HG02973 (cell line): ENCODE results near the gene RPS19.

Experiments used
- ATAC-seq: cut with Tn5 transposase; IDR thresholded peaks from one replicate; pipeline ENCODE4 v1.9.1; 2021; ENCODE audit warnings: moderate library complexity; ENCODE audit not compliant: unreplicated experiment

Gene RPS19

GRCh38 chr19:41897181-41897580, 37.1 kb downstream of the RPS19 start:
- no peak for ATAC-seq

DNA sequence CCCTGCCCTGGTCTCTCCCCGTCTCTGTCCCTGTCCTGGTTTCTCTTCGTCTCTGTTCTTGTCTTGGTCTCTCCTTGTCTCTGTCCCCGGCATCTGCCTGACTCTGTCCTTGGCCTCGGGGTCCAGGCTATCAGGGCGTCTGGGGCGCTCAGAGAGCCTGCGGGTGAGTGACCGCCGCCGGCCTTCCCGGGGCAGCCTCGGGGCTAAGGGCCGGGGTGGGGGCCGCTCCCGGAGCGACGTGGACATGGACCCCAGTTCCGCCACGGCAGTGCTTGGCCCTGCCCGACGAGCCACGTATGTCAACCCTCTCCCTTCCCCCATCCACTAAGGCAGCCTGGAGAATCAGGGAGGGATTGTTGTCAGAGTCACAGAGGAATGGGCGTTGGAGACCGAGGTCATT, 37.8 kb downstream of the RPS19 start:
- no peak for ATAC-seq

GRCh38 chr19:41898235-41898634, 38.2 kb downstream of the RPS19 start:
- no peak for ATAC-seq

- no peak for ATAC-seq
Measured at GRCh38 chr19:41901707-41902360, 41.8 kb downstream of the RPS19 start.

DNA sequence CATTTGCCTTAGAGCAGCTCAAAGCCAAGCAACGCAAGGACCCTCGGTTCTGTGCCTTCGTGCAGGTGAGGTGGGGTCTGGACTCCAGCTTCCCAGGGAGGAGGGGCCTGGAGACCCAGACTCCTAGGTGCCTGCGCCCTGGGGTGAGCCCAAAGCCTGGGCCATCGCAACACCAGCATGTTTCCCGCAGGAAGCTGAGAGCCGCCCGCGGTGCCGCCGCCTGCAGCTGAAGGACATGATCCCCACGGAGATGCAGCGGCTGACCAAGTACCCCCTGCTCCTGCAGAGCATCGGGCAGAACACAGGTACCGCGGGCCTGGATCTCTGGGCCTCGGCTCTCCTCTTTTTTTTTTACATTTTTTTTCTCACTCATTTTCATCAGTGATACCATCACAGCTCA, 42.5 kb downstream of the RPS19 start:
- ATAC-seq: no peak

- no peak for ATAC-seq
Measured at GRCh38 chr19:41903193-41903953, 43.3 kb downstream of the RPS19 start.

GRCh38 chr19:41904118-41904870, 44.2 kb downstream of the RPS19 start:
- no peak for ATAC-seq

DNA sequence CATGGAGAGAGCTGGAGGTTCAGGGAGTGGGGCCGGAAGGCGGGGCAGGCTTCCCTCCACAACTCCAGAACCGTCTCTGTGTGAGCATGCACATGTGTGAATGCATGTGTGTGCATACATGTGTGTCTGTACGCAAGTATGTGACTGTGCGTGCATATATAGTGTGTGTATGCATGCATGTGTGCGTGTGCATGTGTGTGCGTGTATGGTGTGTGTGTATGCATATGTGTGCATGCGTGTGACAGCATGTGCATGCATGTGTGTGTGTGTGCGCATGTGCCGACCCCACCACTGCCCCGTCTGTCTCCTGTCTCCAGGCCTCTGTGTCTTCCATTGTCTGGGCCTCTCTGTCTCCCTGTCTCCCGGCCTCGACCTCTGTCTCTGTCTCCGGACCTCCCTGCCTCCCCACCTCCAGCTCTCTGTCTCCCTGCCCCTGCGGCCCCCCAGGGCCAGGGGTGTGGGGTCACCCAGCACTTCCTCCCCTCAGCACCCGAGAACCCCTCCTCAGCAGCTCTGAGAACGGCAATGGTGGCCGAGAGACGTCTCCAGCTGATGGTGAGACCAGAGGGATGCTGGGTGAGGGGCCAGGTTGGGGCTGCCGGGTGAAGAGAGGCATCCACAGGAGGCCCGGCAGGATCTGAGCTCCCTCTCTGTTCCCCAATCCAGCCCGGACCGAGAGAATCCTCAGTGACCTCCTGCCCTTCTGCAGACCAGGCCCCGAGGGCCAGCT, 45.4 kb downstream of the RPS19 start:
- ATAC-seq: no peak

- ATAC-seq: no peak
Measured at GRCh38 chr19:41906271-41906670, 46.2 kb downstream of the RPS19 start.

GRCh38 chr19:41906916-41907680, 47.0 kb downstream of the RPS19 start:
- ATAC-seq: no peak

DNA sequence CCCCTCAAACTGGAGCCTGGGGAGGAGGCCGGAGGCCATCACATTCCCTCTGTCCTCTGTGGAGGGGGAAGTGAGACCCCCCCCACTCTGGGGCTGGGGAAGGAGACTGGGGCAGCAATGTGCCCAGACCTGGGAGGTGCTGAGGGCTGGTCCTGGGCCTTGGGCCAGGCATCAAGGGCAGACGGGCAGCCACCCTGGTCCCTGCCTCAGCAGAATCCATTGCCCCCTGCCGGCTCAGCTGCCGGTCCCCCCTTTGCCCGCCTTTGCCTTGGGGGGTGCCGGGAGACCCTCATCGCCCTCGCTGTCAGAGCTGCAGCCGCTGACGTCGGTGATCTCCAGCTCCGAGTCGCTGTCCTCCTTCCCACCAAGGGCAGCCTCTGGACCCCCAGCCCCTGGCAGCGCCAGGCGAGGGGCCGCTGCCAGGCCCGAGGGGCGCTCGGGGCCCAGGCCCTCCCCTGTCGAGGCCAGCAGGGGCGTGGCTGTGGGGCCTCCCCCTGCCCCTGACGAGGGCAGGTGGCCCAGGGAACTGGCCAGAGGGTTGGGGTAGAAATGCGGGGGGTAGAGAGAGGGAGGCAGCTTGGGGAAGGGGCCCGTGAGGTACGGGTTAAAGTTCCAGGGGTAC, 48.0 kb downstream of the RPS19 start:
- no peak for ATAC-seq

- ATAC-seq: no peak
Measured at GRCh38 chr19:41908724-41909464, 48.8 kb downstream of the RPS19 start.

GRCh38 chr19:41909706-41910105, 49.7 kb downstream of the RPS19 start:
- no peak for ATAC-seq

DNA sequence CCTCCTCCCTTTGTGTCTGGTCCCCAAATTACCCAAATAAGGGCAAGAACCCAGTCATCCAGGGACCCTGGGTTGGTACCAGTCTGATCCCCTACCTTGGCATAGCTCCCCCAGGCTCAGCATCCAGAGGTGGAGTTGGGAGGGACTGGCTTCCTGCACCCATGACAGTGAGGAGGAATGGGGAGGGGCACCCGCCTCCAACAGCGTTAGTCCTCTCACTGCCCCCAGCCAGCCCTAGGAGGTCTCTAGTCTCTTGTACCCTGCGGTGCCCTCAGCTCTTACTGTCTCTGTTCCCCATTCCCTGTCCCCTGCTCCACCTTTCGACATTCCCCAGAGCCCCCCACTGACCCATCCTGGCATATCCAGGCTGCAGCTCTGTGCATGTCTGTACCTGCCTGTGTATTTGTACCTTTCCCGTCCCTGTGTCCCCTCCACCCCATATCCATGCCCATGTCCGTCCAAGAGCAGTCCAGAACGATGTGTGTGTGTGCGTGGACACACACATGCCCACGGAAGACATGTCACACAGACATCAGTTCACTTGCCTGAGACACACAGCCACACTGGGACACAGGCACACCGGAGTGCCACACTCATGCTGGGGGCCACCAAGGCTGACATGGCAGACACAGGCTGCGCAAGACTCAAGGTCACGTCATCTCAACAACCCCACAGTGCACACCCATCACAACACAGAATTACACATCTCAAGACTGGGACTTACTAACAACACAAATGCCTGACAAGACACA, 50.4 kb downstream of the RPS19 start:
- no peak for ATAC-seq

GRCh38 chr19:41910992-41911888, 51.2 kb downstream of the RPS19 start:
- ATAC-seq: no peak

DNA sequence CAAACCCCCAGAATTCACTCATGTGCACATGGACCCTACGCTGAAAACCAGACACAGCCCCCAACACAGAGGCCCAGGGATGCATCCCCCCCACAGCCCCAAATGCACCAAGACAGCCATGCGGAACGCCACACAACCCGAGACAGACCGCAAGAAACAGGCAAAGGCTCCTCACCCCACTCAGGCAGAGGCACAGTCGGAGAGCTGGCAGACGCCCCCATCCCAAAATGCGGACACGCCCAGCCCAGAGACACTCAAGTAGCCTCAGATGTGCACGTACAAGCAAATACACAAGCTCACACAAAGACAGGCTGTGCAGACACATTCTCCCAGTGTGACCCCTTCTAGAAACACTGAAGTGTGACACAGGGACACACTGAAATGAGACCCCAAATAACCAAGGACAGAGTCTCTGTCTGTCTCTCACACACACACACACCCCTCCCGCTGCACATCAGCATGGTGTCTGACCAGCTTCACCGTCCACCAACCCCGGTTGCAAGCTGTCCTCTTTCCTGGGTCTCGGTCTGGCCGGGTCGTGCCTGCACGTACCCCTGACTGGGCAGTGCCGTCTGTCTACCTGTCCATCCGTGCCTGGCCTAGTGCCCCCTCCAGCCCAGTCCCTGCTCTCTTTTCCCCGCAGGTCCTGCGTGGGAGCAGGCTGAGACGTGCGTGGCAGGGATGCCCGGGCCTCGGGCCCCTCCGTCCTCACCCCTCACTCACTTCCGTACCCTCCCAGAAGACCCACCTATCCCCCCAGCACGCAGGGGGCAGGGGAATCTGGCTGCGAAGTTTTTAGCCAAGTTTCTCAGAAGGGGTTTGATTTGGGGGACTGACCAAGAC, 52.1 kb downstream of the RPS19 start:
- ATAC-seq: no peak
